K562 (cell line): ENCODE data around the gene ILF2. TPM values are rescaled to one million over a fixed set of nuclear protein-coding genes. Genes with fewer than 3 reads are reported as not detected.
A peak's percentile ranks its signal among the peaks of the same experiment; 100 is the strongest.

Experiments
- CCNT2 ChIP-seq: IDR thresholded peaks from 2 replicates; pipeline ENCODE4 v1.6.1; 2011; ENCODE audit warnings: borderline replicate concordance, low read depth, mild to moderate bottlenecking, moderate library complexity, mixed read lengths, low read length; ENCODE audit not compliant: insufficient read length; ENCODE audit errors: extremely low read depth
- HDAC6 ChIP-seq: IDR thresholded peaks from 2 replicates; pipeline ENCODE4 v1.6.1; 2012; ENCODE audit warnings: low read depth, mild to moderate bottlenecking, control low read depth, inconsistent platforms, low read length, moderate library complexity
- MYC ChIP-seq, 2 experiments: fragments of 250-450 bp in 1 of 2; sonication (Bioruptor Pico) in 1 of 2; IDR thresholded peaks; 2 replicates each; pipeline versions ENCODE4 v1.5.1 to v1.6.1; 2012 to 2021; ENCODE audit warnings: low read depth in 2 of 2, borderline replicate concordance in 1 of 2, improper control_type of control experiment in 1 of 2, low read length in 1 of 2, mild to moderate bottlenecking in 1 of 2, moderate library complexity in 1 of 2
- SNIP1 ChIP-seq: fragments of 450-650 bp; IDR thresholded peaks from 2 replicates; pipeline ENCODE4 v1.7.1; 2017; ENCODE audit warnings: low read depth, mild to moderate bottlenecking
- TBL1XR1 ChIP-seq, 2 experiments: IDR thresholded peaks; 2 replicates each; pipeline ENCODE4 v1.6.1; 2012; ENCODE audit warnings: improper control_type of control experiment in 2 of 2, low read length in 2 of 2, mild to moderate bottlenecking in 1 of 2
- polyA plus RNA-seq, 8 experiments: library from polyadenylated mRNA; depleted of rRNA in 4 of 8; stranded (reverse) in 5 of 8; unstranded in 3 of 8; fragments of >200 nt; fragmentation: Nextera tagmentation in 2 of 8; fragmentation: Illumina TruSeq in 1 of 8; extraction: Ambion mirVana in 2 of 8; extraction: Trizol in 1 of 8; gene quantifications; 2 replicates each; pipeline versions ENCODE4 v1.2.1 to v1.2.3, GENCODE V29; 2011 to 2014; ENCODE audit warnings: inconsistent platforms in 1 of 8, missing spikeins in 1 of 8
- total RNA-seq, 7 experiments: library from RNA; depleted of rRNA in 6 of 7; stranded (reverse); fragments of >200 nt in 6 of 7; fragmentation: Illumina TruSeq in 2 of 7; extraction: Trizol in 2 of 7; gene quantifications; 2 replicates each; pipeline versions ENCODE4 v1.2.1 to v1.2.3, GENCODE V29; 2011 to 2021; ENCODE audit warnings: low replicate concordance in 1 of 7
- TF ChIP-seq, protein P1 (sequence below), 3 experiments: fragments of 200-800 bp in 1 of 3; sonication (Bioruptor generic) in 1 of 3; sonication (generic) in 1 of 3; formaldehyde crosslinking in 1 of 3; IDR thresholded peaks; 2 replicates each; pipeline versions ENCODE4 v1.6.1 to v1.8.0; 2016 to 2022; ENCODE audit warnings: mild to moderate bottlenecking in 2 of 3, missing compliant biosample characterization in 2 of 3, missing genetic modification characterization in 2 of 3, missing genetic modification reagents in 1 of 3
- TF ChIP-seq, protein P2 (sequence below): fragments of 450-650 bp; IDR thresholded peaks from 2 replicates; pipeline ENCODE4 v1.6.1; 2014; ENCODE audit warnings: low read depth, mild to moderate bottlenecking, moderate library complexity, borderline replicate concordance
- TF ChIP-seq, protein P3 (sequence below): fragments of 250-450 bp; sonication (Bioruptor Pico); IDR thresholded peaks from 2 replicates; pipeline ENCODE4 v1.4.0; 2020
- TF ChIP-seq, protein P4 (sequence below): fragments of 450-650 bp; conservative IDR thresholded peaks from 2 replicates; pipeline ENCODE4 v1.6.1; 2016; ENCODE audit warnings: missing genetic modification characterization, low read depth, mild to moderate bottlenecking, control low read depth, missing compliant biosample characterization
- TF ChIP-seq, protein P5 (sequence below), 2 experiments: fragments of 450-650 bp; IDR thresholded peaks; 2 replicates each; pipeline ENCODE4 v1.6.1; 2016
- TF ChIP-seq, protein P6 (sequence below): fragments of 250-450 bp; sonication (Bioruptor Pico); IDR thresholded peaks from 2 replicates; pipeline ENCODE4 v1.5.0; 2022; ENCODE audit warnings: mild to moderate bottlenecking

ILF2 gene
- total and polyA plus RNA-seq, 9 of the 15 experiments (the other 6 are each of a cell fraction or from before 2014, with no cell fraction given): 282 to 726 (median 474) TPM

DNA sequence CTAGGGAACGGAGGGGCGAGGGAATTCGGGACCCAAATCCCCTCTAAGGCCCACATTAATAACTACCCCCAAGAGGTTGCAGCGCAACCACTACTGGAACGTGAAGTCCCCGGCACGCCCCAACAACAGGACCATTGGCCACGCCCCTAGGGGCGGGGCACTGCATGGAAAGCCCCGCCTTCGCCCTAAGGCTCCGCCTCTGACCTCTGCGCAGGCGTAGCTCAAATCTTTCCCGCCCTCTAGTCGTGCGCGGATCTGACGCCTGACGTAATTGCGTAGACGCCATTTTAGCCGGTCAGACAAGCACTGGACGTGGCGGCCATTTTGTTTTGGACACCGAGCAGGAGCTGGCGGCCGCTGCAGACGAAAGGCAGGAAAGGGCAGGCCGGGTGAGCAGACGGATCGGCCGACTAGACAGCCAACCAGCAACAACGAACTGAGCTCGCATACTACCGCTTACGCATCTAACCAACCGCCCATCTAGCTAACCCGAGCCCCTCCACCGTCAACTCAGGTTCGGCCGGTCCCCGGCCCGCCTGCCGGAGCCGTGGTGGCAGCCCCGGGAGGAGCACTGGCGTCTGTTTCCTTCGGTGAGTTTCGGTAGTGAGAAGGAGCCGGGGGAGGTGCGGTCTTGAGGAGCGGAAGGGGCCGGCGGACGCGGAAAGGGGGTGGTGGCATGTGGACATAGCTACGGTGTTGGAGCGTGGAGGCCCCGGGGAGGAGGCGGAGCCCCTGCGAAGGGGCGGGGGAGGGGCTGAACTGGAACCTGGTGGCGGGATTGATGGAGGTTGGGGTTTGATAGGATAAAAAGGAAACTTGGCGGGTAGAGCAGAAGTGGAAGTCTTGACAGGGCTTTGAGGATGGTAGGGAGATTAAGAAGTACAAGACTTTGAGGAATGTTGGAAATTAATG, 36.8 kb downstream of the ILF2 start, which contains the start of gene CHTOP (continued):
- TF ChIP-seq, protein P1, sequence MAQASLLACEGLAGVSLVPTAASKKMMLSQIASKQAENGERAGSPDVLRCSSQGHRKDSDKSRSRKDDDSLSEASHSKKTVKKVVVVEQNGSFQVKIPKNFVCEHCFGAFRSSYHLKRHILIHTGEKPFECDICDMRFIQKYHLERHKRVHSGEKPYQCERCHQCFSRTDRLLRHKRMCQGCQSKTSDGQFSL (CRISPR knock-in tag; IDR thresholded peaks at IDR 0.05): peak; percentile 67; the same call in 1 of the 2 replicates
- TF ChIP-seq, protein P1 (tag; IDR thresholded peaks at IDR 0.05): no peak
- TF ChIP-seq CCNT2 (peak; percentile 44), MYC (IDR thresholded peaks at IDR 0.05; ENCODE audit: low read depth, low read length) (peak; percentile 91), MYC (CRISPR knock-in tag; IDR thresholded peaks at IDR 0.05; ENCODE audit: borderline replicate concordance, low read depth) (peak; percentile 53; the same call in 1 of the 2 replicates), SNIP1 (no peak), TBL1XR1 (IDR thresholded peaks at IDR 0.05; ENCODE audit: low read length in 2 of 2) (0 out of 4 replicates have a peak, but pooled peaks of 1 of the 2 experiments have one; percentile 36), HDAC6 (no peak)
- TF ChIP-seq, protein P2, sequence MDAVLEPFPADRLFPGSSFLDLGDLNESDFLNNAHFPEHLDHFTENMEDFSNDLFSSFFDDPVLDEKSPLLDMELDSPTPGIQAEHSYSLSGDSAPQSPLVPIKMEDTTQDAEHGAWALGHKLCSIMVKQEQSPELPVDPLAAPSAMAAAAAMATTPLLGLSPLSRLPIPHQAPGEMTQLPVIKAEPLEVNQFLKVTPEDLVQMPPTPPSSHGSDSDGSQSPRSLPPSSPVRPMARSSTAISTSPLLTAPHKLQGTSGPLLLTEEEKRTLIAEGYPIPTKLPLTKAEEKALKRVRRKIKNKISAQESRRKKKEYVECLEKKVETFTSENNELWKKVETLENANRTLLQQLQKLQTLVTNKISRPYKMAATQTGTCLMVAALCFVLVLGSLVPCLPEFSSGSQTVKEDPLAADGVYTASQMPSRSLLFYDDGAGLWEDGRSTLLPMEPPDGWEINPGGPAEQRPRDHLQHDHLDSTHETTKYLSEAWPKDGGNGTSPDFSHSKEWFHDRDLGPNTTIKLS: peak; percentile 78; the same call in 1 of the 2 replicates
- TF ChIP-seq, protein P3, sequence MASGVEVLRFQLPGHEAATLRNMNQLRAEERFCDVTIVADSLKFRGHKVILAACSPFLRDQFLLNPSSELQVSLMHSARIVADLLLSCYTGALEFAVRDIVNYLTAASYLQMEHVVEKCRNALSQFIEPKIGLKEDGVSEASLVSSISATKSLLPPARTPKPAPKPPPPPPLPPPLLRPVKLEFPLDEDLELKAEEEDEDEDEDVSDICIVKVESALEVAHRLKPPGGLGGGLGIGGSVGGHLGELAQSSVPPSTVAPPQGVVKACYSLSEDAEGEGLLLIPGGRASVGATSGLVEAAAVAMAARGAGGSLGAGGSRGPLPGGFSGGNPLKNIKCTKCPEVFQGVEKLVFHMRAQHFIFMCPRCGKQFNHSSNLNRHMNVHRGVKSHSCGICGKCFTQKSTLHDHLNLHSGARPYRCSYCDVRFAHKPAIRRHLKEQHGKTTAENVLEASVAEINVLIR (CRISPR knock-in tag): peak; percentile 74
- TF ChIP-seq, protein P4, sequence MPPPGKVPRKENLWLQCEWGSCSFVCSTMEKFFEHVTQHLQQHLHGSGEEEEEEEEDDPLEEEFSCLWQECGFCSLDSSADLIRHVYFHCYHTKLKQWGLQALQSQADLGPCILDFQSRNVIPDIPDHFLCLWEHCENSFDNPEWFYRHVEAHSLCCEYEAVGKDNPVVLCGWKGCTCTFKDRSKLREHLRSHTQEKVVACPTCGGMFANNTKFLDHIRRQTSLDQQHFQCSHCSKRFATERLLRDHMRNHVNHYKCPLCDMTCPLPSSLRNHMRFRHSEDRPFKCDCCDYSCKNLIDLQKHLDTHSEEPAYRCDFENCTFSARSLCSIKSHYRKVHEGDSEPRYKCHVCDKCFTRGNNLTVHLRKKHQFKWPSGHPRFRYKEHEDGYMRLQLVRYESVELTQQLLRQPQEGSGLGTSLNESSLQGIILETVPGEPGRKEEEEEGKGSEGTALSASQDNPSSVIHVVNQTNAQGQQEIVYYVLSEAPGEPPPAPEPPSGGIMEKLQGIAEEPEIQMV (tag): peak; percentile 67
- TF ChIP-seq, protein P5, sequence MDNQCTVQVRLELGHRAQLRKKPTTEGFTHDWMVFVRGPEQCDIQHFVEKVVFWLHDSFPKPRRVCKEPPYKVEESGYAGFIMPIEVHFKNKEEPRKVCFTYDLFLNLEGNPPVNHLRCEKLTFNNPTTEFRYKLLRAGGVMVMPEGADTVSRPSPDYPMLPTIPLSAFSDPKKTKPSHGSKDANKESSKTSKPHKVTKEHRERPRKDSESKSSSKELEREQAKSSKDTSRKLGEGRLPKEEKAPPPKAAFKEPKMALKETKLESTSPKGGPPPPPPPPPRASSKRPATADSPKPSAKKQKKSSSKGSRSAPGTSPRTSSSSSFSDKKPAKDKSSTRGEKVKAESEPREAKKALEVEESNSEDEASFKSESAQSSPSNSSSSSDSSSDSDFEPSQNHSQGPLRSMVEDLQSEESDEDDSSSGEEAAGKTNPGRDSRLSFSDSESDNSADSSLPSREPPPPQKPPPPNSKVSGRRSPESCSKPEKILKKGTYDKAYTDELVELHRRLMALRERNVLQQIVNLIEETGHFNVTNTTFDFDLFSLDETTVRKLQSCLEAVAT (IDR thresholded peaks at IDR 0.05): peak in 1 of 2 experiments; percentile 76; a peak in 2 of 4 replicates
- TF ChIP-seq, protein P6, sequence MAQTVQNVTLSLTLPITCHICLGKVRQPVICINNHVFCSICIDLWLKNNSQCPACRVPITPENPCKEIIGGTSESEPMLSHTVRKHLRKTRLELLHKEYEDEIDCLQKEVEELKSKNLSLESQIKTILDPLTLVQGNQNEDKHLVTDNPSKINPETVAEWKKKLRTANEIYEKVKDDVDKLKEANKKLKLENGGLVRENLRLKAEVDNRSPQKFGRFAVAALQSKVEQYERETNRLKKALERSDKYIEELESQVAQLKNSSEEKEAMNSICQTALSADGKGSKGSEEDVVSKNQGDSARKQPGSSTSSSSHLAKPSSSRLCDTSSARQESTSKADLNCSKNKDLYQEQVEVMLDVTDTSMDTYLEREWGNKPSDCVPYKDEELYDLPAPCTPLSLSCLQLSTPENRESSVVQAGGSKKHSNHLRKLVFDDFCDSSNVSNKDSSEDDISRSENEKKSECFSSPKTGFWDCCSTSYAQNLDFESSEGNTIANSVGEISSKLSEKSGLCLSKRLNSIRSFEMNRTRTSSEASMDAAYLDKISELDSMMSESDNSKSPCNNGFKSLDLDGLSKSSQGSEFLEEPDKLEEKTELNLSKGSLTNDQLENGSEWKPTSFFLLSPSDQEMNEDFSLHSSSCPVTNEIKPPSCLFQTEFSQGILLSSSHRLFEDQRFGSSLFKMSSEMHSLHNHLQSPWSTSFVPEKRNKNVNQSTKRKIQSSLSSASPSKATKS (CRISPR knock-in tag): no peak
